Ishikawa (cell line): Measurements from ENCODE around the gene SIAH2.

Experiments used
- CEBPB ChIP-seq: IDR thresholded peaks from 2 replicates; pipeline ENCODE4 v1.6.1; 2012
- CREB1 ChIP-seq: IDR thresholded peaks from 2 replicates; pipeline ENCODE4 v1.6.1; 2012; ENCODE audit warnings: low read depth
- EGR1 ChIP-seq: IDR thresholded peaks from 2 replicates; pipeline ENCODE4 v1.6.1; 2012
- EP300 ChIP-seq: IDR thresholded peaks from 2 replicates; pipeline ENCODE4 v1.6.1; 2012; ENCODE audit warnings: borderline replicate concordance
- FOXM1 ChIP-seq: IDR thresholded peaks from 2 replicates; pipeline ENCODE4 v1.6.1; 2012; ENCODE audit warnings: low read depth, borderline replicate concordance
- MAX ChIP-seq: IDR thresholded peaks from 2 replicates; pipeline ENCODE4 v1.6.1; 2012
- NFIC ChIP-seq: IDR thresholded peaks from 2 replicates; pipeline ENCODE4 v1.6.1; 2012
- RAD21 ChIP-seq: IDR thresholded peaks from 2 replicates; pipeline ENCODE4 v1.6.1; 2012; ENCODE audit warnings: low read depth
- REST ChIP-seq: IDR thresholded peaks from 2 replicates; pipeline ENCODE4 v1.6.1; 2012; ENCODE audit warnings: low read depth, mild to moderate bottlenecking
- TAF1 ChIP-seq: IDR thresholded peaks from 2 replicates; pipeline ENCODE4 v1.6.1; 2012; ENCODE audit warnings: low read depth, mild to moderate bottlenecking
- TCF12 ChIP-seq: IDR thresholded peaks from 2 replicates; pipeline ENCODE4 v1.6.1; 2012; ENCODE audit warnings: low read depth
- TEAD4 ChIP-seq: IDR thresholded peaks from 2 replicates; pipeline ENCODE4 v1.6.1; 2012
- USF1 ChIP-seq: IDR thresholded peaks from 2 replicates; pipeline ENCODE4 v1.6.1; 2012
- YY1 ChIP-seq: IDR thresholded peaks from 2 replicates; pipeline ENCODE4 v1.6.1; 2012; ENCODE audit warnings: low read depth
- ZBTB7A ChIP-seq: IDR thresholded peaks from 2 replicates; pipeline ENCODE4 v1.6.1; 2012; ENCODE audit warnings: low read depth

Gene SIAH2

GRCh38 chr3:150797155-150797554, 34.2 kb upstream of the SIAH2 start:
- no peak for TF ChIP-seq EP300
- TF ChIP-seq REST = no peak
- TF ChIP-seq CEBPB = no peak
- TF ChIP-seq CREB1 = no peak
- TF ChIP-seq TEAD4 = no peak
- no peak for TF ChIP-seq RAD21
- no peak for TF ChIP-seq ZBTB7A
- no peak for TF ChIP-seq MAX
- no peak for TF ChIP-seq TAF1
- no peak for TF ChIP-seq NFIC
- no peak for TF ChIP-seq YY1
- no peak for TF ChIP-seq EGR1
- no peak for TF ChIP-seq TCF12
- no peak for TF ChIP-seq USF1

- TF ChIP-seq RAD21 = no peak
- TF ChIP-seq REST = no peak
- no peak for TF ChIP-seq TAF1
- TF ChIP-seq EGR1 = no peak
- no peak for TF ChIP-seq YY1
- TF ChIP-seq MAX = no peak
- no peak for TF ChIP-seq USF1
- TF ChIP-seq TCF12 = no peak
- no peak for TF ChIP-seq CREB1
- no peak for TF ChIP-seq ZBTB7A
- TF ChIP-seq NFIC = no peak
- TF ChIP-seq CEBPB = no peak
- TF ChIP-seq EP300 = no peak
- TF ChIP-seq FOXM1 = no peak
- no peak for TF ChIP-seq TEAD4
Measured at GRCh38 chr3:150793641-150794040, 30.7 kb upstream of the SIAH2 start.

GRCh38 chr3:150790629-150791028, 27.7 kb upstream of the SIAH2 start:
- TF ChIP-seq ZBTB7A (no peak), USF1 (no peak), TEAD4 (no peak), TAF1 (no peak), CREB1 (no peak), RAD21 (no peak), FOXM1 (no peak), YY1 (no peak), EP300 (no peak), TCF12 (no peak), MAX (no peak), CEBPB (no peak), REST (no peak), EGR1 (no peak), NFIC (no peak)

GRCh38 chr3:150789451-150789850, 26.5 kb upstream of the SIAH2 start:
- TF ChIP-seq NFIC = no peak
- no peak for TF ChIP-seq USF1
- TF ChIP-seq ZBTB7A = no peak
